Measurements from ENCODE around the gene KCNT1. TPM values are rescaled to one million over a fixed set of nuclear protein-coding genes. Genes with fewer than 3 reads are reported as not detected.

The KCNT1 gene
- total RNA-seq, 2 donors from 2014 or later = 0.48 TPM; not detected in 1

GRCh38 chr9:135777623-135778177, 75.7 kb downstream of the KCNT1 start:
- H3K27ac ChIP-seq = no peak overlapping the region
- no peak for DNase-seq (ENCODE audit: low spot score)
- no peaks in the 10 kb centered on the region for H3K36me3 ChIP-seq
- H3K4me3 ChIP-seq = no peak overlapping the region
- H3K9me3 ChIP-seq = no peaks in the 10 kb centered on the region
- H3K4me1 ChIP-seq = no peaks in the 10 kb centered on the region
- no peak for TF ChIP-seq CTCF (IDR thresholded peaks at IDR 0.05)
- H3K27me3 ChIP-seq = no peaks in the 10 kb centered on the region

- no peak overlapping the region for H3K27ac ChIP-seq
- H3K27me3 ChIP-seq = no peaks in the 10 kb centered on the region
Observed at GRCh38 chr9:135778421-135778820, 76.4 kb downstream of the KCNT1 start.

GRCh38 chr9:135779571-135779970, 77.6 kb downstream of the KCNT1 start:
- Histone ChIP-seq H3K27ac (no peak overlapping the region), H3K36me3 (no peaks in the 10 kb centered on the region), H3K4me1 (no peaks in the 10 kb centered on the region), H3K27me3 (no peaks in the 10 kb centered on the region), H3K4me3 (no peak overlapping the region), H3K9me3 (no peaks in the 10 kb centered on the region)
- TF ChIP-seq CTCF (IDR thresholded peaks at IDR 0.05) = no peak
- no peak for DNase-seq (ENCODE audit: low spot score)

More at GRCh38 chr9:135778421-135778820, 76.4 kb downstream of the KCNT1 start:
- TF ChIP-seq CTCF (IDR thresholded peaks at IDR 0.05) = no peak
- no peaks in the 10 kb centered on the region for H3K9me3 ChIP-seq
- no peaks in the 10 kb centered on the region for H3K36me3 ChIP-seq
- H3K4me3 ChIP-seq = no peak overlapping the region
- no peaks in the 10 kb centered on the region for H3K4me1 ChIP-seq
- DNase-seq (ENCODE audit: low spot score) = no peak

- DNase-seq (ENCODE audit: low spot score) = no peak
- no peaks in the 10 kb centered on the region for H3K4me1 ChIP-seq
- H3K4me3 ChIP-seq = no peak overlapping the region
- H3K27me3 ChIP-seq = no peaks in the 10 kb centered on the region
- no peaks in the 10 kb centered on the region for H3K36me3 ChIP-seq
- H3K9me3 ChIP-seq = no peaks in the 10 kb centered on the region
- TF ChIP-seq CTCF (IDR thresholded peaks at IDR 0.05) = no peak
- H3K27ac ChIP-seq = no peak overlapping the region
Observed at GRCh38 chr9:135780086-135780485, 78.1 kb downstream of the KCNT1 start.

GRCh38 chr9:135780626-135781025, 78.6 kb downstream of the KCNT1 start:
- no peak for TF ChIP-seq CTCF (IDR thresholded peaks at IDR 0.05)
- no peak for DNase-seq (ENCODE audit: low spot score)
- no peaks in the 10 kb centered on the region for H3K9me3 ChIP-seq
- H3K4me1 ChIP-seq = no peaks in the 10 kb centered on the region
- no peak overlapping the region for H3K4me3 ChIP-seq
- H3K27ac ChIP-seq = no peak overlapping the region
- H3K27me3 ChIP-seq = no peaks in the 10 kb centered on the region
- H3K36me3 ChIP-seq = no peaks in the 10 kb centered on the region

- no peak for TF ChIP-seq CTCF (IDR thresholded peaks at IDR 0.05)
- no peak for DNase-seq (ENCODE audit: low spot score)
- Histone ChIP-seq H3K36me3 (no peaks in the 10 kb centered on the region), H3K9me3 (no peaks in the 10 kb centered on the region), H3K27me3 (no peaks in the 10 kb centered on the region), H3K4me1 (no peaks in the 10 kb centered on the region), H3K4me3 (no peak overlapping the region), H3K27ac (no peak overlapping the region)
Observed at GRCh38 chr9:135782946-135783345, 81.0 kb downstream of the KCNT1 start.
